Measurements from ENCODE around the gene LCNL1.
A peak's percentile ranks its signal among the peaks of the same experiment; 100 is the strongest.

LCNL1 gene

DNA sequence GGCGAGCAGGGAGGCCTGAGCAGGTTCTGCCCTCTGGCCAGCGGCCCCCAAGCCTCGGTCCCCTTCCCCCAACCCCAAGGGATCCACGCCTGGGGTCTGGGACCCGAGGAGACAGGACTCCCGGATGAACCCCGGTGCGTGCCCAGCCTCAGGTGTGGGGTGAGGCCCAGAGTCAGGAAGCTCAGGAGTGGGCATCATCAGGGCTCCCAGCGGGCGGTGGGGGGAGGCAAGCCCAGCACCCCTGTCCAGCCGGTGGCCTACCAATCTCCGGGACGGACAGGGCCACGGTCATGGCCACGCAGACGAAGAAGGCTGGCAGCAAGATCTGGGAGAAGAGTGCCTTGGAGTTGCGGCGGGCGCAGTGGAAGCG is 30.8 kb downstream of the LCNL1 start:
- DNase-seq (ENCODE audit: low spot score) = no peak

DNA sequence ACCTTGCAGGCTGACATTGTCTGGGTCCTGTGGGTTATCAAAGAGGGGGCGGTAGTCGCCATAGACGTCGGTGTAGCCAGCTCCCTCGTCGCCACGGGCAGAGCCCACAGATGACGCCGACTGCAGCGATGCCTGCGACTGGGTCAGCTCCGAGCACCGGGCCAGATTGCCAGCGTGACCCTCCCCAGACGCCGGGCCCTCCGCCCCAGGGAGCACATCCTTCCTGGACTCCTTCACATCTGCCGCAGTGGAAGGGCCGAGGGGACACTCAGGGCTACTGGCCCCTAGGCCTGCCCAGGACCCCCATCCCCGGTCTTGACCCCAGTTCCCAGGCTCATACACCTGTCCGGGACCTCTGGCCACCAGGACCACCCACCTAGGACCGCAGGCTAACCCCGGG is 31.4 kb downstream of the LCNL1 start:
- DNase-seq (ENCODE audit: low spot score) = no peak

DNA sequence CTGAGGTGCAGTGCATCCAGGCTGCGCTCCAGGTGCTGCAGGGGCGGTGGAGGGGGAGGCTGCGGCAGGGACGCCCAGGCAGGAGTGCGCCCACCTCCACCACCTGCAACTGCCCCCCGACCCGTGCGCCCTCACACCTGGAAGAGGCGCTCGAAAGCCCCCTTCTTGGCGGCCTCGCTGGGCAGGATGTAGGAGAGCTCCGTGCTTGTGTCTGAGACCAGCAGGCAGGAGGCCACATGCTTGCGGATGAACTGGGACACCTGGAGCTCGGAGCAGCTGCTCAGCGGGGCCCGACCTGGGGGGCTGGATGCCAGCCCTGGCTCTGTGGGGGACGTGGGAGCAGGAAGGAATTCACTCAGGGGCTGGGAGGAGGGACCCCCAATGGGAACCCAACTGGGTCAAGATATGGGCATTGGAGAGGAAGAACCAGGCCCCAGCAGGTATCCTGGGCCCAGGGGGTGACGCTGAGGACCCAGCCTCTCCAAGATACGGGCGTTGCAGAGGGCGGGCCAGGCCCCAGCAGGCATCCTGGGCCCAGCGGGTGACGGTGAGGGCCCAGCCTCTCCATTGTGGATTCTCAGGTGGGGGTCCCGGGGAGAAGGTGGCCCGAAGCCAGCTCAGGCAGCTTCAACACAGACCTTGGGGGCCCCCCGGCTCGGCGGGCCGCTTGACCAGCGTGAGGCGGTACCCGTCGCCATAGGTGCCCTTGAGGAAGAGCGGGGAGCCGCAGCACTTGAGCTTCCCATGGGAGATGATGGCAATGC is 32.2 kb downstream of the LCNL1 start:
- no peak for DNase-seq (ENCODE audit: low spot score)

GRCh38 chr9:137015540-137015930 is 32.7 kb downstream of the LCNL1 start:
- DNase-seq (ENCODE audit: low spot score) = no peak

- no peak for DNase-seq (ENCODE audit: low spot score)
These were observed 33.2 kb downstream of the LCNL1 start for GRCh38 chr9:137015976-137016375.

DNA sequence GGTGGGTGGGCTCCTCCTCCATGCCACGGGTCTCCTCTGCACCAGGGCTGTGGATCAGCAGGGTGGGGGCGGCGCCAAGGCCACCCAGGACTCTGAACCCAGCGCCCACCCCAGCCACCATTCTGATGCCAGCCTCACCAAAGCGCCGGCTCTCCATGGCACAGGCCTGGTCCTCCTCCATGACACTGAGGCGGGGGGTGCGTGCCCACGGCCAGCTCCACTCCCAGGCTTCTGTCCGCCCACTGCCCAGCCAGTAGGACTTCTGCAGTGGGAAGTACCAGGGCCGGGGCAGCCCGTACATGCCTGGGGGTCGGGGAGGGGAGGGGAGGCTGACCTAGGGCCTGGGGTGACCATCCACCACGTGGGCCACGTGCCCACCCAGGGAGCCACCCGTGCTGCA is 33.6 kb downstream of the LCNL1 start:
- no peak for DNase-seq (ENCODE audit: low spot score)

GRCh38 chr9:137017071-137017470 is 34.3 kb downstream of the LCNL1 start:
- DNase-seq (ENCODE audit: low spot score) = no peak

- no peak for DNase-seq (ENCODE audit: low spot score)
These were observed 35.2 kb downstream of the LCNL1 start for GRCh38 chr9:137017791-137018497.

- DNase-seq (ENCODE audit: low spot score) = no peak
These were observed 36.2 kb downstream of the LCNL1 start for GRCh38 chr9:137018761-137019559.

GRCh38 chr9:137019891-137020683 is 37.3 kb downstream of the LCNL1 start:
- no peak for DNase-seq (ENCODE audit: low spot score)

- DNase-seq (ENCODE audit: low spot score) = no peak
These were observed 38.2 kb downstream of the LCNL1 start for GRCh38 chr9:137020771-137021567.

- DNase-seq (ENCODE audit: low spot score) = no peak
These were observed 38.8 kb downstream of the LCNL1 start for GRCh38 chr9:137021568-137021978.

GRCh38 chr9:137021979-137022661 is 39.3 kb downstream of the LCNL1 start:
- peak; percentile 85 for DNase-seq (ENCODE audit: low spot score)

GRCh38 chr9:137022662-137023008 is 39.8 kb downstream of the LCNL1 start:
- DNase-seq (ENCODE audit: low spot score) = no peak

DNA sequence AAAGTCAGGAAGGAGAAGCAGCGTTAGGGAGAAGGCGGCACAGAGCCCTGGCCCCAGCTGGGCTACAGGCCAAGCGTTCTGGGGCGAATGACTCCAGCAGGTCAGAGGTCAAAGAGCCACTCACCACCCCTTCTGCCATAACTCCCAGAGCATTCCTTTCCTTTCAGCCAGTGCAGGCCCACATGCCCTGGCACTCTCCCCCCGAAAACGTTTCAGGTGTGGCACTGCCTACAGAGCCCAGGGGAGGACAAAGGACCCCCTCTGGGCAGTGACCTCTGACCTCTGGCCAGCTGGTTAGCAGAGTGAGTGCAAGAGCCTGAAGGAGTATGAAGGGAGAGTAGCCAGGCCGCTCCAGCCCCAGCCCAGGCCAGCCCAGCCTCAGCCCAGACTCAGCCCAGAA is 40.4 kb downstream of the LCNL1 start:
- DNase-seq (ENCODE audit: low spot score) = no peak

- no peak for DNase-seq (ENCODE audit: low spot score)
These were observed 40.8 kb downstream of the LCNL1 start for GRCh38 chr9:137023583-137023991.

DNA sequence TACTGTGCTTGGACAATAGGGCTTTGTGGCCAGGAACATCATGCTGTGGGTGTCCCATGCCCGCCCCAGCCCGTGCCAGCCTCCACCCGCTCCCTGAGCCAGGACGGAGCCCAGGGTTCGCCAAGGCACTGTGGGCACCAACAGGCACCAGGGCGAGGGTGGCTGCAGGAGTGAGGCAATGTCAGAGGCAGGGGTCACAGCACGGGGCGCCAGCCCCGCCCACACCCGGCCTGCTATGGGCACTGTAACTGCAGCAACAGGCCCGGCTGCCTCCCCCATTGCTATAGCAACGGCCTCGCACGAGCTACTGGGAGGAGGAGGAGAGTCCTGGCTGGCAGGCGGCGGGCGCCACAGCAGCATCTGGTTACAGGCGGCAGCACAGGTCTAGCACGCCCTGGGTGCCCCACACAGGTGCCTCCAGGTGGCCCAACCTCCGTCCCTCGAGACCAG is 42.7 kb downstream of the LCNL1 start:
- DNase-seq (ENCODE audit: low spot score) = peak; percentile 42

DNA sequence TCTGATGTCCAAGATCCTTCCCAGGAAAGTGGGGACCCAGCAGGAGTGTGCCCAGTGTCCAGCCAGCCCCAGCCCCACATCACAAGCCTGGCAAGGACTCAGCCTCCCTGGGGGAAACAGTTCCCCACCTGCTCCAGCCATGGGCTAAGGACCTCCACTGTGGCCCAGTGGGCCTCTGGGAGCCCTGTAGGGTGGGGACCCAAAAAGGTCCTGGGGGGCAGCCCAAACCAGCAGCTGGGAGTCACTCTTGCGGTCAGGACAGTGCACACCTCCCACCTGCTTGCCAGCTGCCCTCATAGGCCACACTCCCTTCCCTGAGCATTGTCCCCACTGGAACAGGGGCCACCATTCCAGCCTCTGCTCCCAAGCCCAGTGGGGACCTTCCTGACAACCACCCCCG is 43.6 kb downstream of the LCNL1 start:
- no peak for DNase-seq (ENCODE audit: low spot score)

DNA sequence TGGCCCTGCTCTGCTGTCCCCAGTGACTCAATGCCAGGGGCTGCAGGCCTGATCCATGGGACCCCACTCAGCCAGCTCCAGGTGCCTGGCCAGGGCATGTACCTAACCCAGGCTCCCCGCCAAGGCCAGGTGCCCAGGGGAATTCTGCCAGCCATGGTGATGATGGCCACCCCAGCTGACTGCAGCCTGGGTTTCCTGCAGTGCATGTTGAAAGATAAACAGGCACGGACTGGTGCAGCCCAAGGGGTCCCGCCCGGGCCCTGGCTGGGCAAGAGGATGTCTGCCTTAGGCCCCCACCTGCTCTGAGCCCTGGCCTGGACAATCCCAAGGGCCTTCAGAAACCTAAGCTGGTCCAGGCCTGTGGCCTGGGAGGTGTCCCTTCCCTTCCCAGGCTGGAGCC is 44.0 kb downstream of the LCNL1 start:
- no peak for DNase-seq (ENCODE audit: low spot score)

DNA sequence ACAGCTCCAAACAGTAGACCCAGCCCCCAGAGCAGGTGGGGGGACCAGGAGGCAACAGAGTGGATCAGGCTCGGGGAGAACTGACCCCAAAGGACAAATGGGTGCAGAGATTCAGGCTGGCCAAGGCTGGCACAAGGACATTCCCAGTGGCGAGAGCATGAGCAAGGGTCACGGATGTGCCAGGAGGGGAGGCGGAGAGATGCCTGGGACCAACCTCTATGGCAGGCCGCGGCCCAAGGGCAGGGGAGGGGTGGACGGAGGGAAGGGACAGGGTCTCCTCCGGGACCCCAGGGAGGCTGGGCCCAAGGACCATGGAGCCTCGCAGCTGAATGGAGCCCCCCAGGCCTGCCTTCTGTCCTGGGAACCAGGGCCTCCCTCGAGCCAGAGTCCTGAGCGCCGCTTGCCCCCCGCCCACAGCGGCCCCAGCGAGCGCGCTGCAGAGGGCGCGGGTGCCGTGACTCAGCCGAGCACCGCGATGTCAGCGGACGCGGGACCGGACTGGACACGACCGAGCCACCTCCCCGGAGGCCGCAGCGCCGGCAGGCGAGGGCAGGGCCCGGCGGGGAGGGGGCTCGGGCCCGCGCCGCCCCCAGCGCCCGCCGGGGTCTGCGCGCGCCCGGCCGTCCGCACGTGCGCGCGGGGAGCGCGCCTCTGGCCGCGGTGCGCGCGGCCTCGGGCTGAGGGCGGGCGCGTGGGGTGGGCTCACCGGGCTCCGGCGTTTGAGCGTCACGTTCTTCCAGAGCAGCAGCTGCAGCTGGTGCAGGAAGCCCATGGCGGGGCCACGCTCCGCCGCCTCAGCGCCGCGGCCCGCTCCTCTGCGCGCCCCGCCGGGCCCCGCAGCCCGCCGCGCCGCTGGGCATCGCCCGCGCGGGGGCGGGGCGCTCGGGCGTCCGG is 44.8 kb downstream of the LCNL1 start, which contains the start of gene ABCA2:
ABCA2 (minus strand) TSS at position 869 of the 894 bp plus-strand sequence; CDS start at position 772, 97 bp downstream.
- no peak for DNase-seq (ENCODE audit: low spot score)

All from NAMALWA (cell line).